ENCODE results near the gene TJAP1. TPM values are rescaled to one million over a fixed set of nuclear protein-coding genes. Genes with fewer than 3 reads are reported as not detected.

Gene TJAP1
- total and polyA plus RNA-seq, 2 of the 8 experiments (the other 6 are each of a cell fraction or from before 2014, with no cell fraction given): 30.7 to 40.4 TPM

DNA sequence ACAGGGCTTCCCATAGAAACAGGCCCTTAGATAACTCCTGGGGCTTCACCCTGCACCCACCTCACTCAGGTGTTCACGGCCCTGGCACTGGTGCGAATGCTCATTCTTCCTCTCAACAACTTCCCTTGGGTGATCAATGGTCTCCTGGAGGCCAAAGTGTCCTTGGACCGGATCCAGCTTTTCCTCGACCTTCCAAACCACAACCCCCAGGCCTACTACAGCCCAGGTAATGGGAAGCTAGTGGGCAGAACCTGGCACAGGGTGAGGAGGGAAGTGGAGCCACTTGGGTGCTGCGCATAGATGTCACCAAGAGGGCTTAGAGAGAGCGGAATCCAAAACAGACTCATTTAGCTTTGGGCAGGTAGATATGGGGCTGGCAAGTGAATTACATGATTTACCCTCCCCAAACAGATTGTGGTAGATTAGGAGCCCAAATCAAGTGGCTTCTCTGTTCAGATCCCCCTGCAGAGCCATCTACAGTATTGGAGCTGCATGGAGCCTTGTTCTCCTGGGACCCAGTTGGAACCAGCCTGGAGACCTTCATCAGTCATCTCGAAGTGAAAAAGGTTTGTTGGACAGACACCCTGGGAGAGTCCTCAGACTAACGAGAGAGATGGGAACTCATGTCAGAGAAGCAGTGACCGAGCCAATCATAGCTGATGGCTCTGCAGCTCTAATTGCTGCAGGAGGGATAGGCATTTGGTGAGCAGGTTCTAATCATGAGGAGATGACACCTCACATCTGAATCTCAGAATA lies 41.5 kb upstream of the TJAP1 start (continued):
- TF ChIP-seq, protein P1, sequence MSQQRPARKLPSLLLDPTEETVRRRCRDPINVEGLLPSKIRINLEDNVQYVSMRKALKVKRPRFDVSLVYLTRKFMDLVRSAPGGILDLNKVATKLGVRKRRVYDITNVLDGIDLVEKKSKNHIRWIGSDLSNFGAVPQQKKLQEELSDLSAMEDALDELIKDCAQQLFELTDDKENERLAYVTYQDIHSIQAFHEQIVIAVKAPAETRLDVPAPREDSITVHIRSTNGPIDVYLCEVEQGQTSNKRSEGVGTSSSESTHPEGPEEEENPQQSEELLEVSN (IDR thresholded peaks at IDR 0.05): no peak
- TF ChIP-seq RFX5 (IDR thresholded peaks at IDR 0.05; ENCODE audit: borderline replicate concordance, low read depth, low read length) (no peak), CEBPB (IDR thresholded peaks at IDR 0.05; ENCODE audit: low read depth, low read length) (no peak), YY1 (IDR thresholded peaks at IDR 0.05; ENCODE audit: low read depth, low read length) (no peak), TEAD4 (IDR thresholded peaks at IDR 0.05; ENCODE audit: low read depth, low read length) (no peak), CHD1 (IDR thresholded peaks at IDR 0.05; ENCODE audit: low read depth, low read length) (no peak), SRF (IDR thresholded peaks at IDR 0.05; ENCODE audit: low read depth, low read length) (no peak), KDM4A (IDR thresholded peaks at IDR 0.05; ENCODE audit: low read depth, low read length, severe bottlenecking) (no peak)

All from H1 (cell line).